Retinal pigment epithelial cell (primary cell): ENCODE results near the gene ANKRD28.
A peak's percentile ranks its signal among the peaks of the same experiment; 100 is the strongest.
"Not testable (repeated sequence)": the region's sequence is repeated elsewhere in the genome, so short reads cannot be mapped to it uniquely, and the experiment has no call there.

ENCODE experiments used
- DNase-seq: peaks from one replicate; pipeline ENCODE4 v3.0.0-alpha.2; 2010; ENCODE audit warnings: low read depth
- H3K4me3 ChIP-seq: 2 replicates; pipeline ENCODE4 v1.5.1; 2011; ENCODE audit warnings: mild to moderate bottlenecking, low read length, control low read depth, moderate library complexity
- CTCF ChIP-seq: conservative IDR thresholded peaks from 2 replicates; pipeline ENCODE4 v1.5.1; 2011; ENCODE audit warnings: low read depth, low read length, control low read depth, inconsistent platforms

ANKRD28 gene

GRCh38 chr3:15778332-15778858 is 19.4 kb downstream of the ANKRD28 start:
- DNase-seq: no peak
- H3K4me3 ChIP-seq: no peak overlapping the region
- TF ChIP-seq CTCF: no peak

- DNase-seq, H3K4me3 ChIP-seq: not testable (repeated sequence)
Measured at GRCh38 chr3:15774931-15775560, 22.7 kb downstream of the ANKRD28 start.

GRCh38 chr3:15771444-15771843 is 26.3 kb downstream of the ANKRD28 start:
- H3K4me3 ChIP-seq: no peak overlapping the region
- no peak for DNase-seq
- TF ChIP-seq CTCF: no peak

GRCh38 chr3:15769256-15769915 is 28.4 kb downstream of the ANKRD28 start:
- no peak for DNase-seq
- no peak overlapping the region for H3K4me3 ChIP-seq
- no peak for TF ChIP-seq CTCF

- peak; percentile 92 for DNase-seq
- H3K4me3 ChIP-seq: no peak overlapping the region
- TF ChIP-seq CTCF: no peak
Measured at GRCh38 chr3:15768421-15769255, 29.1 kb downstream of the ANKRD28 start.

- no peak overlapping the region for H3K4me3 ChIP-seq
- no peak for TF ChIP-seq CTCF
- no peak for DNase-seq
Measured at GRCh38 chr3:15766406-15766805, 31.4 kb downstream of the ANKRD28 start.

- no peak overlapping the region for H3K4me3 ChIP-seq
- no peak for DNase-seq
- no peak for TF ChIP-seq CTCF
Measured at GRCh38 chr3:15758295-15758694, 39.5 kb downstream of the ANKRD28 start.
